Thyroid gland (tissue), 4 donors: ENCODE measurements around the gene FYN.

ENCODE experiments used
- POLR2A ChIP-seq, 2 donors: fragments of 450-650 bp; IDR thresholded peaks; one replicate each; pipeline ENCODE4 v1.6.1; 2017; ENCODE audit warnings: antibody characterized with exemption in 2 of 2, mild to moderate bottlenecking in 2 of 2, moderate library complexity in 1 of 2
- TF ChIP-seq, protein P1 (sequence below), 6 experiments: fragments of 200-600 bp in 3 of 6; fragments of 450-650 bp in 3 of 6; sonication (generic) in 3 of 6; IDR thresholded peaks; one replicate each; pipeline ENCODE4 v1.5.1; 2016 to 2019; ENCODE audit warnings: antibody characterized with exemption in 6 of 6, mild to moderate bottlenecking in 2 of 6, inconsistent platforms in 1 of 6, moderate library complexity in 1 of 6

DNA sequence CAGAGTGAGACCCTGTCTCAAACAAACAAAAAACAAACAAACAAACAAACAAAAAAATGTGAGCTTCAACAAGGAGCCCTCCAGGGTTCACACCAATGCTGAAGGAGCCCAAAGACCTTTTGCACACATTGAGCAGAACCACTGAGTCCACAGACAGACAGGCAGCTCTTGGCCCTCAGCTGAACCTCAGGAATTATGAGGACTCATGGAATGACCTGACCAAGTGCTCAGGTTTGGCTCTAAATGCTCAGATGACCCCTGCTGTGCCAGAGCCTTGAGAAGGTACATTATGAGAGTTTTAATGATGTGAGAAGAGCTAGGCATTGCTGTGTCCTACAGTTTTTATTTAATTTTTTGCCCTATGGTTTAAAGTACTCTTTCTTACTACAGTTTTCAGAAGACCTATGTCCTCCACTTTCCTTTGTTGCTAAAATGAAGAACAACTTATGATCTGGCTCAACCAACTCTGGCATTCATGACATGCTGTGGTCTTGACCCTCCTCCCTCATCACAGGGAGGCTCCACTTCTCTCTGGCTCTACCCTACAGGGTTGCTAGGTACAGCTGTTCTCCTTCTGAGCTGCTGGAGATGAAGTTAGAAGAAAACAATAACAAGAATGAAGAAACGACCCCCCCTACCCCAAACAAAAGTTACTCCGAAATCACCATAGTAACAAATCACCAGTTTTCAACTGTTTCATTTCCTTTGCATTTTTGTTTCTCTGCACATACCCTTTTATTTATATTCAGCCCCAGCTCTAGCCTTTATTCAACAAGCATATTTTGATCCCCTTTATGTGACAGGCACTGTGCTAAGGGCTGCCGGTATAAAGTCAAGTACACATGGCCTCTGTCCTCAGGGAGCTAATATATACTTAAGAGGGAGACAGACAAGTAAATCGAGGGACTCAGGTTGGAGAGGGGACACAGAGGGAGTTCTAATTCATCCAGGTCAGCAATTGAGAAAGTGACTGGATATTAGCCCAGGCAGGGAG, 138.9 kb downstream of the FYN start:
- TF ChIP-seq, protein P1, sequence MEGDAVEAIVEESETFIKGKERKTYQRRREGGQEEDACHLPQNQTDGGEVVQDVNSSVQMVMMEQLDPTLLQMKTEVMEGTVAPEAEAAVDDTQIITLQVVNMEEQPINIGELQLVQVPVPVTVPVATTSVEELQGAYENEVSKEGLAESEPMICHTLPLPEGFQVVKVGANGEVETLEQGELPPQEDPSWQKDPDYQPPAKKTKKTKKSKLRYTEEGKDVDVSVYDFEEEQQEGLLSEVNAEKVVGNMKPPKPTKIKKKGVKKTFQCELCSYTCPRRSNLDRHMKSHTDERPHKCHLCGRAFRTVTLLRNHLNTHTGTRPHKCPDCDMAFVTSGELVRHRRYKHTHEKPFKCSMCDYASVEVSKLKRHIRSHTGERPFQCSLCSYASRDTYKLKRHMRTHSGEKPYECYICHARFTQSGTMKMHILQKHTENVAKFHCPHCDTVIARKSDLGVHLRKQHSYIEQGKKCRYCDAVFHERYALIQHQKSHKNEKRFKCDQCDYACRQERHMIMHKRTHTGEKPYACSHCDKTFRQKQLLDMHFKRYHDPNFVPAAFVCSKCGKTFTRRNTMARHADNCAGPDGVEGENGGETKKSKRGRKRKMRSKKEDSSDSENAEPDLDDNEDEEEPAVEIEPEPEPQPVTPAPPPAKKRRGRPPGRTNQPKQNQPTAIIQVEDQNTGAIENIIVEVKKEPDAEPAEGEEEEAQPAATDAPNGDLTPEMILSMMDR (IDR thresholded peaks at IDR 0.05): no peak
- TF ChIP-seq POLR2A (IDR thresholded peaks at IDR 0.05): no peak
